ENCODE data around the gene ATG4B.

GRCh38 chr2:241722896-241723454, 85.5 kb downstream of the ATG4B start:
- no peak for TF ChIP-seq ZNF274 (IDR thresholded peaks at IDR 0.05; ENCODE audit: low read depth, low read length)
- no peak for TF ChIP-seq YY1 (IDR thresholded peaks at IDR 0.05; ENCODE audit: insufficient read depth, insufficient read length)
